SJCRH30 (cell line): Measurements from ENCODE around the gene GUK1. TPM values are rescaled to one million over a fixed set of nuclear protein-coding genes. Genes with fewer than 3 reads are reported as not detected.

Source experiments
- DNase-seq, 2 experiments: peaks; one replicate each; pipeline ENCODE4 v3.0.0-alpha.2; 2015 to 2020
- H3K27ac ChIP-seq: fragments of 250-450 bp; sonication (Bioruptor Pico); 2 replicates; pipeline ENCODE4 v1.5.1; 2020; ENCODE audit warnings: mild to moderate bottlenecking, moderate library complexity
- H3K27me3 ChIP-seq: fragments of 250-450 bp; sonication (Bioruptor Pico); 2 replicates; pipeline ENCODE4 v1.5.1; 2020; ENCODE audit warnings: mild to moderate bottlenecking, moderate library complexity
- H3K36me3 ChIP-seq: fragments of 250-450 bp; sonication (Bioruptor Pico); 2 replicates; pipeline ENCODE4 v1.5.1; 2020; ENCODE audit warnings: mild to moderate bottlenecking, moderate library complexity
- H3K4me1 ChIP-seq: fragments of 250-450 bp; sonication (Bioruptor Pico); 2 replicates; pipeline ENCODE4 v1.5.1; 2020; ENCODE audit warnings: mild to moderate bottlenecking, moderate library complexity
- H3K4me3 ChIP-seq: fragments of 250-450 bp; sonication (Bioruptor Pico); 2 replicates; pipeline ENCODE4 v1.5.1; 2020; ENCODE audit warnings: mild to moderate bottlenecking, moderate library complexity
- H3K9me3 ChIP-seq: fragments of 250-450 bp; sonication (Bioruptor Pico); replicated peaks from 2 replicates; pipeline ENCODE4 v1.5.1; 2020; ENCODE audit warnings: mild to moderate bottlenecking, moderate library complexity
- total RNA-seq: library from RNA; depleted of rRNA; stranded (reverse); fragments of >200 nt; shearing (Covaris generic); gene quantifications from 2 replicates; pipeline ENCODE4 v1.2.3, GENCODE V29; 2014

Gene GUK1
- total RNA-seq, 1 experiment from 2014 or later = 114 TPM

- no peak overlapping the region for H3K4me3 ChIP-seq
- no peaks in the 10 kb centered on the region for H3K27me3 ChIP-seq
- H3K4me1 ChIP-seq = no peaks in the 10 kb centered on the region
- H3K9me3 ChIP-seq = no peaks in the 10 kb centered on the region
- H3K36me3 ChIP-seq = no peaks in the 10 kb centered on the region
- no peak for DNase-seq
- H3K27ac ChIP-seq = no peak overlapping the region
Observed at GRCh38 chr1:228131766-228132165, 8.3 kb upstream of the GUK1 start.

GRCh38 chr1:228134591-228134990 is 5.5 kb upstream of the GUK1 start:
- Histone ChIP-seq H3K36me3 (no peaks in the 10 kb centered on the region), H3K27ac (no peak overlapping the region), H3K4me1 (no peaks in the 10 kb centered on the region), H3K4me3 (no peak overlapping the region), H3K27me3 (no peaks in the 10 kb centered on the region), H3K9me3 (no peaks in the 10 kb centered on the region)
- no peak for DNase-seq

- Histone ChIP-seq H3K36me3 (no peaks in the 10 kb centered on the region), H3K4me3 (no peak overlapping the region), H3K4me1 (peaks cover 10% of the 10 kb centered on the region), H3K27ac (no peak overlapping the region), H3K27me3 (no peaks in the 10 kb centered on the region), H3K9me3 (no peaks in the 10 kb centered on the region)
- no peak for DNase-seq
Observed at GRCh38 chr1:228136901-228137300, 3.2 kb upstream of the GUK1 start.

GRCh38 chr1:228139406-228139930 is 611 bp upstream of the GUK1 start:
- Histone ChIP-seq H3K4me1 (peaks cover 16% of the 10 kb centered on the region), H3K4me3 (peak overlapping the region; percentile 89), H3K9me3 (no peaks in the 10 kb centered on the region), H3K27ac (peak overlapping the region; percentile 6; the same call in 1 of the 2 replicates), H3K36me3 (no peaks in the 10 kb centered on the region), H3K27me3 (no peaks in the 10 kb centered on the region)
- DNase-seq = no peak

DNA sequence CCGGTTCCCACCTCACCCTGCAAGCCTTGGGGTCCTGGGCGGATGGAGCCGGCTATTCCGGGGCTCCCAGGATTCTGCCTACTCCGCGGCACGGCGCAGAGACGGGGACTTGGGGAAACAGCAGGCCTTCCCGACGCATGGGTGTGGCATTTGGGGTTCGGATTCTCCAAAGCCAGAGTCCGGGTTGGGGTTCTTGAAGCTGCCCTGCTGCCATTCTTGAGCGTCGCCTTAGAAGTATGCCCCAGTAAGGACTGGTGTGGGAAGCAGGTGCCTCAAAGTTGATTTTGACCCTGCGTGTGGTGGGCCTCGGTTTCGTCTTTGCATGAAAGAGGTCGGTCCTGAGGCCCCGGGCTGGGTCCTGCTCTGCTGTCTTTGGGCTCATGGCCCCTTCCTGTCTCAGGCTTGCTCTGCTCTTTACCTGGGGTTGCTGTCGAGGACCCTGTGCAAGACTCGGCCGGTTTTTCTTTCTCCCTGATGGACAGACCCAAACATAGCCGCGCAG is 696 bp downstream of the GUK1 start:
- Histone ChIP-seq H3K27me3 (no peaks in the 10 kb centered on the region), H3K4me3 (peak overlapping the region; percentile 89), H3K4me1 (peaks cover 16% of the 10 kb centered on the region), H3K9me3 (no peaks in the 10 kb centered on the region), H3K27ac (peak overlapping the region; percentile 65; the same call in 1 of the 2 replicates), H3K36me3 (no peaks in the 10 kb centered on the region)
- DNase-seq = no peak

GRCh38 chr1:228141226-228142044 is 1.4 kb downstream of the GUK1 start:
- H3K36me3 ChIP-seq = no peaks in the 10 kb centered on the region
- DNase-seq = peak; percentile 51 to 52
- peaks cover 16% of the 10 kb centered on the region for H3K4me1 ChIP-seq

GRCh38 chr1:228142155-228142691 is 2.1 kb downstream of the GUK1 start:
- Histone ChIP-seq H3K36me3 (no peaks in the 10 kb centered on the region), H3K27me3 (no peaks in the 10 kb centered on the region), H3K4me1 (peaks cover 16% of the 10 kb centered on the region), H3K4me3 (no peak overlapping the region; the same call in 1 of the 2 replicates), H3K27ac (no peak overlapping the region), H3K9me3 (no peaks in the 10 kb centered on the region)
- no peak for DNase-seq

More at GRCh38 chr1:228141226-228142044, 1.4 kb downstream of the GUK1 start:
- Histone ChIP-seq H3K27ac (peak overlapping the region; percentile 65; the same call in 1 of the 2 replicates), H3K27me3 (no peaks in the 10 kb centered on the region), H3K4me3 (peak overlapping the region; percentile 89), H3K9me3 (no peaks in the 10 kb centered on the region)

DNA sequence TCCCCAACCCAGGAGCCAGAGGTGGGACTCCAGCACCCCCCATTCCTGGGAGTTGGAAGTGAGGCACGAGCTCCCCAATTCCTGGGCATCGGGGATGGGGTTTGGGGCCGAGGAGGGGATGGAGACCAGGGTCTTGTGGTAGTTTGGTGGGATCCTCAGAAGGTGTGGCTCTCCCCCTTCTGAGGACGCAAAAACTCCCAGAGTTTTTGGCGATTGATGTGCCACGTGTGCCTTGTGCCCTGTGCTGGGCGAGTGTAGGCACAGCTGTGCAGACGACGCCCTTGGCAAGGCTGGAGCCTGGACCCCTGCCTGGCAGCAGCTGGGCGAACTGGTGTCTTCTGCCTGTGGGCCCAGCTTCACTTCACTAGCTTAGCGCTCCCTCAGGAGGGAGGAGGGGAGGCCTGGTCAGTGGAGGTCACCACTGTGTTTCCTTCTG is 2.6 kb downstream of the GUK1 start:
- DNase-seq = no peak
- Histone ChIP-seq H3K27me3 (no peaks in the 10 kb centered on the region), H3K4me3 (no peak overlapping the region), H3K4me1 (peaks cover 16% of the 10 kb centered on the region), H3K27ac (no peak overlapping the region), H3K36me3 (no peaks in the 10 kb centered on the region), H3K9me3 (no peaks in the 10 kb centered on the region)

GRCh38 chr1:228143480-228144192 is 3.6 kb downstream of the GUK1 start:
- Histone ChIP-seq H3K4me1 (peaks cover 16% of the 10 kb centered on the region), H3K27ac (no peak overlapping the region), H3K36me3 (0 out of 2 replicates have a peak, but pooled peaks cover under 1% of the 10 kb centered on the region), H3K9me3 (no peaks in the 10 kb centered on the region), H3K27me3 (no peaks in the 10 kb centered on the region), H3K4me3 (no peak overlapping the region)
- DNase-seq = no peak

DNA sequence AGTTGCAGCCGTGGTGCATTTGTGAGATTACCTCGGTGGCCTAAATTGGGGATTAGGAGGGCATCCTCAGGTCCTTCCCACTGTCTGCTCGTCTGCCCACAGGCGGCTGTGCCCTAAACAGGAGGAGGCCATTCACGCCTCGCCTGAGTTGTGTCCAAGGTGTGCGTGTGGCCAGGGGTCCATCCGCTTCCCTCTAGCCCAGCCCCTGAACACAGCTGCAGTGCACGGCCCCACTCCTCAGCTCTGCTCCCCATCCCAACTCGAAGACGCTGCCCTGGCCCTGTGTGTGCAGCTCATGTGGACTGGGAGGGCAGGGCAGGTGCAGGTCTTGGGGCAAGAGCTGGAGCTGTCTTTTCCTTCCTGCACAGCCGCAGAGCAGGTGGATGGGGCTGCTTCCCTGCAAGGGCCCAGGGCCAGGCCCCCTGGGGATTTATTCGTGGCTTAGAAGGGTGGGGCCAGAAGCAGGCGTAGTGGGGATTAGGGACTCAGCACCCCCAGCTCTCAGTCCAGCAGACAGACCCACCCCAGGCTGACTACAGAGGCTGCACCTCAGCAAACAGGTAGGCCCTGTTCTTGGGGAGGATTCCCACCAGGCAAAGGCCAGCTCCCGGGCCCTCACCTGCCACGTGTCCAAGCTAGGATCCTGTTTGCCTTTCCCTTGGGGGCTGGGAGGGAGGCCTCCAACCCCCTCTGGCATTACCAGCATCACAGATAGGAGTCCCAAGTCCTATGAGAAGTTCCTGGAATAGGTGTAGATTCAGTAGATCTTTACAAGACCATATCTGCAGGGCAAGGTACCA is 4.3 kb downstream of the GUK1 start:
- H3K4me1 ChIP-seq = peaks cover 16% of the 10 kb centered on the region
- 0 out of 2 replicates have a peak, but pooled peaks cover 4% of the 10 kb centered on the region for H3K36me3 ChIP-seq
- H3K27me3 ChIP-seq = no peaks in the 10 kb centered on the region
- H3K4me3 ChIP-seq = no peak overlapping the region
- H3K27ac ChIP-seq = no peak overlapping the region
- no peaks in the 10 kb centered on the region for H3K9me3 ChIP-seq
- DNase-seq = no peak

GRCh38 chr1:228144993-228145343 is 4.9 kb downstream of the GUK1 start:
- Histone ChIP-seq H3K4me3 (no peak overlapping the region), H3K36me3 (0 out of 2 replicates have a peak, but pooled peaks cover 4% of the 10 kb centered on the region), H3K27ac (no peak overlapping the region), H3K4me1 (peaks cover 21% of the 10 kb centered on the region), H3K27me3 (no peaks in the 10 kb centered on the region), H3K9me3 (no peaks in the 10 kb centered on the region)
- no peak for DNase-seq

- Histone ChIP-seq H3K27ac (no peak overlapping the region), H3K9me3 (no peaks in the 10 kb centered on the region), H3K4me3 (no peak overlapping the region), H3K27me3 (no peaks in the 10 kb centered on the region), H3K4me1 (peaks cover 22% of the 10 kb centered on the region), H3K36me3 (0 out of 2 replicates have a peak, but pooled peaks cover 4% of the 10 kb centered on the region)
- DNase-seq = no peak
Observed at GRCh38 chr1:228145463-228146416, 5.7 kb downstream of the GUK1 start.
